Adrenal gland (tissue), 5 donors: ENCODE results near the gene TNS3.

Experiments
- POLR2A ChIP-seq, 2 donors: fragments of 450-650 bp; IDR thresholded peaks; one replicate each; pipeline ENCODE4 v1.6.1; 2017; ENCODE audit warnings: antibody characterized with exemption in 2 of 2, mild to moderate bottlenecking in 2 of 2, moderate library complexity in 1 of 2
- TF ChIP-seq, protein P1 (sequence below), 6 experiments: fragments of 450-650 bp in 4 of 6; fragments of 200-600 bp in 2 of 6; sonication (generic) in 1 of 6; IDR thresholded peaks; 1 replicate in 5 of 6; 2 replicates in 1 of 6; pipeline versions ENCODE4 v1.5.1 to v1.8.0; 2016 to 2021; ENCODE audit warnings: antibody characterized with exemption in 6 of 6, mild to moderate bottlenecking in 2 of 6, moderate library complexity in 1 of 6
- donor health status: DM: no; HTN: no; CAD: no.

DNA sequence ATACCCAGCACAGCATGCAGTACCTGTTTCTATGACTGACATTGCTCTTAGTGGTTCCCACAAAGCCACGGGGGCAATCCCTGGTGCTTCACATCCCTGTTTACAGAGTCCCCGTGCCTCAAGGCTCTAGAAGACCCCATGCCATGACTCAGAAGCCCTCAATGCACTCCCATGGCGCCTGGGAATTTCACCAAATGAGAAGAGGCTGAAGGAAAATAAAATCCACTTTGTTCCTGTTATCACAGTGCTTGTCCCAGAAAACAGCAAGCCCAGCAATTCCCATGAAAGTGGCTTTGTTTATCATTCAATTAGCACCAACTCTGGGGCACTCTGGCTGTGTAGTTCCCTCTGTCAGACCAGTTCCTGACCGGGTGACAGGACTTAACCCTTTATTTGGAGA, 268.3 kb downstream of the TNS3 start:
- TF ChIP-seq POLR2A (IDR thresholded peaks at IDR 0.05) = no peak
- TF ChIP-seq, protein P1, sequence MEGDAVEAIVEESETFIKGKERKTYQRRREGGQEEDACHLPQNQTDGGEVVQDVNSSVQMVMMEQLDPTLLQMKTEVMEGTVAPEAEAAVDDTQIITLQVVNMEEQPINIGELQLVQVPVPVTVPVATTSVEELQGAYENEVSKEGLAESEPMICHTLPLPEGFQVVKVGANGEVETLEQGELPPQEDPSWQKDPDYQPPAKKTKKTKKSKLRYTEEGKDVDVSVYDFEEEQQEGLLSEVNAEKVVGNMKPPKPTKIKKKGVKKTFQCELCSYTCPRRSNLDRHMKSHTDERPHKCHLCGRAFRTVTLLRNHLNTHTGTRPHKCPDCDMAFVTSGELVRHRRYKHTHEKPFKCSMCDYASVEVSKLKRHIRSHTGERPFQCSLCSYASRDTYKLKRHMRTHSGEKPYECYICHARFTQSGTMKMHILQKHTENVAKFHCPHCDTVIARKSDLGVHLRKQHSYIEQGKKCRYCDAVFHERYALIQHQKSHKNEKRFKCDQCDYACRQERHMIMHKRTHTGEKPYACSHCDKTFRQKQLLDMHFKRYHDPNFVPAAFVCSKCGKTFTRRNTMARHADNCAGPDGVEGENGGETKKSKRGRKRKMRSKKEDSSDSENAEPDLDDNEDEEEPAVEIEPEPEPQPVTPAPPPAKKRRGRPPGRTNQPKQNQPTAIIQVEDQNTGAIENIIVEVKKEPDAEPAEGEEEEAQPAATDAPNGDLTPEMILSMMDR (IDR thresholded peaks at IDR 0.05) = no peak
